ENCODE results near the gene ANXA5. TPM values are rescaled to one million over a fixed set of nuclear protein-coding genes. Genes with fewer than 3 reads are reported as not detected.

ANXA5 gene
- total and polyA plus RNA-seq, 2 donors (not counting 1 experiment from before 2014, with no cell fraction given) = 42.4 to 67.8 TPM

GRCh38 chr4:121653986-121654385 lies 42.8 kb downstream of the ANXA5 start:
- ATAC-seq (ENCODE audit: low read depth) (no peak), DNase-seq (no peak)
- ChIA-PET POLR2A (no interaction called here), CTCF (no interaction called here)
- intact Hi-C loops (cut with micrococcal nuclease) = no loop called here
- H4K20me1 ChIP-seq (ENCODE audit: control insufficient read depth, insufficient read depth, low read length, poor library complexity, severe bottlenecking) = no peaks in the 10 kb centered on the region
- no peak overlapping the region for H2AFZ ChIP-seq (ENCODE audit: insufficient read depth, low read depth, low read length, poor library complexity, severe bottlenecking)
- H3K4me2 ChIP-seq (replicated peaks; ENCODE audit: low read depth, low read length, poor library complexity, severe bottlenecking) = no peak overlapping the region
- no peak overlapping the region for H3K9ac ChIP-seq (ENCODE audit: low read length)
- no peak overlapping the region for H3K4me3 ChIP-seq (ENCODE audit: control extremely low read depth in 1 of 5, extremely low read depth in 1 of 5, insufficient read depth in 1 of 5, low read depth in 2 of 5, low read length in 4 of 5)
- H3K9me3 ChIP-seq (ENCODE audit: control extremely low read depth in 1 of 3, control insufficient read depth in 2 of 3, insufficient read depth in 1 of 3, low read length in 2 of 3) = peaks cover 0 to 1% (median 0%) of the 10 kb centered on the region in 3 donors
- TF ChIP-seq CTCF (IDR thresholded peaks at IDR 0.05) (no peak), EZH2 (IDR thresholded peaks at IDR 0.05; ENCODE audit: borderline replicate concordance, insufficient read depth, low read depth, low read length, poor library complexity, severe bottlenecking) (no peak)
- peaks cover 10% of the 10 kb centered on the region for H3K4me1 Mint-ChIP-seq
- H3K79me2 ChIP-seq (ENCODE audit: control insufficient read depth, insufficient read depth, low read length) = no peaks in the 10 kb centered on the region
- H3K36me3 ChIP-seq (replicated peaks in 1 of 2; ENCODE audit: control extremely low read depth in 1 of 2, control insufficient read depth in 1 of 2, extremely low read depth in 1 of 2, insufficient read depth in 2 of 2, low read length in 1 of 2) = no peaks in the 10 kb centered on the region
- peaks cover 0 to 3% of the 10 kb centered on the region in 2 donors for H3K4me1 ChIP-seq (ENCODE audit: control insufficient read depth in 2 of 2, insufficient read depth in 2 of 2, low read length in 2 of 2)
- no peak overlapping the region for H3K4me3 Mint-ChIP-seq
- H3K27ac ChIP-seq (ENCODE audit: low read length in 2 of 2) = no peak overlapping the region
- H3K27me3 ChIP-seq (replicated peaks in 1 of 4; ENCODE audit: control extremely low read depth in 1 of 4, control insufficient read depth in 3 of 4, insufficient read depth in 4 of 4, low read length in 3 of 4) = no peaks in the 10 kb centered on the region
- H3K27ac Mint-ChIP-seq = no peak overlapping the region
- H3K27me3 Mint-ChIP-seq = peaks cover 4% of the 10 kb centered on the region
- no peaks in the 10 kb centered on the region for H3K9me3 Mint-ChIP-seq (ENCODE audit: insufficient read depth)
- 93% methylated on average over 3 of the region's 6 CpGs for WGBS (ENCODE audit: insufficient coverage)

- TF ChIP-seq CTCF (IDR thresholded peaks at IDR 0.05) (no peak), EZH2 (IDR thresholded peaks at IDR 0.05; ENCODE audit: borderline replicate concordance, insufficient read depth, low read depth, low read length, poor library complexity, severe bottlenecking) (no peak)
- POLR2A ChIA-PET = interaction anchor here (0.6 kb wide), 1 partner anchor 1848 kb away, joined by 3 read pairs; no protein-coding TSS in a partner anchor
- CTCF ChIA-PET = no interaction called here
- H3K9me3 ChIP-seq (ENCODE audit: control extremely low read depth in 1 of 3, control insufficient read depth in 2 of 3, insufficient read depth in 1 of 3, low read length in 2 of 3) = peaks cover 0 to 1% (median 0%) of the 10 kb centered on the region in 3 donors
- no peak overlapping the region for H3K4me3 ChIP-seq (ENCODE audit: control extremely low read depth in 1 of 5, extremely low read depth in 1 of 5, insufficient read depth in 1 of 5, low read depth in 2 of 5, low read length in 4 of 5)
- ATAC-seq (ENCODE audit: low read depth) = no peak
- H3K9me3 Mint-ChIP-seq (ENCODE audit: insufficient read depth) = no peaks in the 10 kb centered on the region
- H3K79me2 ChIP-seq (ENCODE audit: control insufficient read depth, insufficient read depth, low read length) = no peaks in the 10 kb centered on the region
- intact Hi-C loops (cut with micrococcal nuclease) = no loop called here
- H3K9ac ChIP-seq (ENCODE audit: low read length) = no peak overlapping the region
- H3K4me1 ChIP-seq (ENCODE audit: control insufficient read depth in 2 of 2, insufficient read depth in 2 of 2, low read length in 2 of 2) = peaks cover 0 to 3% of the 10 kb centered on the region in 2 donors
- 91% methylated on average over 1 of the region's 1 CpG for WGBS (ENCODE audit: insufficient coverage)
- H3K36me3 ChIP-seq (replicated peaks in 1 of 2; ENCODE audit: control extremely low read depth in 1 of 2, control insufficient read depth in 1 of 2, extremely low read depth in 1 of 2, insufficient read depth in 2 of 2, low read length in 1 of 2) = no peaks in the 10 kb centered on the region
- H3K27ac ChIP-seq (ENCODE audit: low read length in 2 of 2) = no peak overlapping the region
- DNase-seq = no peak
- no peaks in the 10 kb centered on the region for H3K27me3 ChIP-seq (replicated peaks in 1 of 4; ENCODE audit: control extremely low read depth in 1 of 4, control insufficient read depth in 3 of 4, insufficient read depth in 4 of 4, low read length in 3 of 4)
- H3K4me1 Mint-ChIP-seq = peaks cover 10% of the 10 kb centered on the region
- no peak overlapping the region for H3K4me2 ChIP-seq (replicated peaks; ENCODE audit: low read depth, low read length, poor library complexity, severe bottlenecking)
- H4K20me1 ChIP-seq (ENCODE audit: control insufficient read depth, insufficient read depth, low read length, poor library complexity, severe bottlenecking) = no peaks in the 10 kb centered on the region
- H3K27ac Mint-ChIP-seq = no peak overlapping the region
- peaks cover 4% of the 10 kb centered on the region for H3K27me3 Mint-ChIP-seq
- no peak overlapping the region for H3K4me3 Mint-ChIP-seq
- no peak overlapping the region for H2AFZ ChIP-seq (ENCODE audit: insufficient read depth, low read depth, low read length, poor library complexity, severe bottlenecking)
These were observed 43.6 kb downstream of the ANXA5 start for GRCh38 chr4:121653214-121653613.
